ENCODE data around the gene PIGBOS1.

GRCh38 chr15:55334371-55334770 lies 15.4 kb upstream of the PIGBOS1 start:
- TF ChIP-seq CTCF (IDR thresholded peaks at IDR 0.05) (no peak), POLR2A (IDR thresholded peaks at IDR 0.05) (no peak)
